H1 (cell line): ENCODE measurements around the gene FMN2. TPM values are rescaled to one million over a fixed set of nuclear protein-coding genes. Genes with fewer than 3 reads are reported as not detected.

Source experiments
- CBX5 ChIP-seq: fragments of 300-800, 300-1000 bp; sonication (generic); IDR thresholded peaks from 2 replicates; pipeline ENCODE4 v1.7.1; 2016; ENCODE audit warnings: antibody characterized with exemption, low read length, low read depth
- SP1 ChIP-seq: IDR thresholded peaks from 2 replicates; pipeline ENCODE4 v1.6.1; 2011; ENCODE audit warnings: low read depth, low read length
- polyA plus RNA-seq, 7 experiments: library from polyadenylated mRNA; depleted of rRNA in 3 of 7; stranded (reverse) in 5 of 7; unstranded in 2 of 7; fragments of >200 nt in 5 of 7; fragments of 200-250 nt in 2 of 7; gene quantifications; 1 replicate in 5 of 7; 2 replicates in 1 of 7; 4 replicates in 1 of 7; pipeline versions ENCODE4 v1.2.1 to v1.2.3, GENCODE V29; 2011 to 2013; ENCODE audit warnings: missing spikeins in 2 of 7, mixed read lengths in 2 of 7
- total RNA-seq: library from RNA; stranded (reverse); fragmentation: NEBNext Ultra II Directional; extraction: Animal tissue kit (Norgen Biotek cat#: 25700); gene quantifications from 2 replicates; pipeline ENCODE4 v1.2.1, GENCODE V29; 2021

Gene FMN2
- total and polyA plus RNA-seq, 2 of the 8 experiments (the other 6 are each of a cell fraction or from before 2014, with no cell fraction given) = 0.83 to 2.0 TPM

DNA sequence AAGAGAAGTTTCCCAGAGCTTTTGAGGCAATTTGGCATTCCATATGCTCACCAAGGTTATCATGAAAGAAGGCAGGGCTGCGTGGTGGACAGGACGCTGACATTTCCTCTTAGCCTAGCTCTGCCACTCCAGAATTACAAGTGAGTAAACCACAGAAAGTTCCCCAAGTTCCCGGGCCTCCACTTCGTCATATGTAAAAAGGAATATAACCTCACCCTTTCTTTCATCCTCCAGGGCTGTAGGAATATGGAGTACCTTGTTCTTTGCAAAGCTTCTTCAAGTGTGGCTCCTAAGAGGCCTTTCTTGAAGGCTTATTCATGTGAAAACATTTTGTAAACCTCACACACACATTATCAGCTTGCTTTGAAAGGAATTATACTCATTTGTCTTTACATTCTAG, 310.0 kb downstream of the FMN2 start (continued):
- TF ChIP-seq CBX5 (no peak), SP1 (no peak)
